NCI-H774 (cell line): ENCODE results near the gene HBM.
"Not testable (repeated sequence)": the region's sequence is repeated elsewhere in the genome, so short reads cannot be mapped to it uniquely, and the experiment has no call there.

ENCODE experiments used
- DNase-seq: peaks from one replicate; lab custom pipeline; 2025; lab: John Stamatoyannopoulos, UW

Gene HBM

GRCh38 chr16:165539-166374, at the start of gene HBM:
HBM (plus strand) TSS chr16:165978; CDS start chr16:165998, 20 bp downstream.
- DNase-seq, result no peak

GRCh38 chr16:116015-116414, 49.8 kb upstream of the HBM start:
- no peak for DNase-seq

- DNase-seq, result peak; percentile 3
Observed at GRCh38 chr16:117379-118365, 48.1 kb upstream of the HBM start.

DNA sequence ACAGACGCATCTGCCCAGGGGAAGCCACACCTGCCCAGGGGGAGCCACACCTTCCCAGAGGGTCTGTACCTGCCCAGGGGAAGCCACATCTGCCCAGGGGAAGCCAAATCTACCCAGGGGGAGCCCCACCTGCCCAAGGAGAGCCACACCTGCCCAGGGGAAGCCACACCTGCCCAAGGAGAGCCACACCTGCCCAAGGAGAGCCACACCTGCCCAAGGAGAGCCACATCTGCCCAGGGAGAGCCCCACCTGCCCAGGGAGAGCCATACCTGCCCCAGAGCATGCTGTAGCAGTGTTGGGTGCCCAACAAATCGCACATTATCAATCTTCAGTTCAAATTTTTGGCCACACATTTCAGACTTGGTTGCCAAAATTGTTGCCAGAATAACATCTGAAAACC, 46.9 kb upstream of the HBM start:
- no peak for DNase-seq

GRCh38 chr16:119295-119694, 46.5 kb upstream of the HBM start:
- no peak for DNase-seq

- DNase-seq, result no peak
Observed at GRCh38 chr16:119835-120491, 45.8 kb upstream of the HBM start.

DNA sequence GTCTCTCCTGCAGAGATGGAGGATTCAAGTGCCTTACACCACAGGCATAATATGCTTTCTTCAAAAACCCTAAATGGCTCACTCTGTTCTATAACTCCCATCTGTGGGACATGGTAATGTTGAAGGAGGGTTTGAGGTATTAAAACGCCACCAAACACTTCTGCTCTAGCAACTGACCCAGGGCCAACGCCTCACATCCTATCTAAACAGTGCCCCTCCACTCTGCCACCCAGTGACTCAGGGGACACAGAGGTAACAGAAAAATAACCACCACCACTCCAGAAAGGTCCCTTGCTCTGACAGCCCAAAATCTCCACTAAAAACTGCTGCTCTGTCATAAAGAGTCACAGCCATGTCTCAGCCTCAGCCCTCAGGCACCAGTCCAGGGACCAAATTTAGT, 45.0 kb upstream of the HBM start:
- DNase-seq, result no peak

GRCh38 chr16:122361-122760, 43.4 kb upstream of the HBM start:
- no peak for DNase-seq

DNA sequence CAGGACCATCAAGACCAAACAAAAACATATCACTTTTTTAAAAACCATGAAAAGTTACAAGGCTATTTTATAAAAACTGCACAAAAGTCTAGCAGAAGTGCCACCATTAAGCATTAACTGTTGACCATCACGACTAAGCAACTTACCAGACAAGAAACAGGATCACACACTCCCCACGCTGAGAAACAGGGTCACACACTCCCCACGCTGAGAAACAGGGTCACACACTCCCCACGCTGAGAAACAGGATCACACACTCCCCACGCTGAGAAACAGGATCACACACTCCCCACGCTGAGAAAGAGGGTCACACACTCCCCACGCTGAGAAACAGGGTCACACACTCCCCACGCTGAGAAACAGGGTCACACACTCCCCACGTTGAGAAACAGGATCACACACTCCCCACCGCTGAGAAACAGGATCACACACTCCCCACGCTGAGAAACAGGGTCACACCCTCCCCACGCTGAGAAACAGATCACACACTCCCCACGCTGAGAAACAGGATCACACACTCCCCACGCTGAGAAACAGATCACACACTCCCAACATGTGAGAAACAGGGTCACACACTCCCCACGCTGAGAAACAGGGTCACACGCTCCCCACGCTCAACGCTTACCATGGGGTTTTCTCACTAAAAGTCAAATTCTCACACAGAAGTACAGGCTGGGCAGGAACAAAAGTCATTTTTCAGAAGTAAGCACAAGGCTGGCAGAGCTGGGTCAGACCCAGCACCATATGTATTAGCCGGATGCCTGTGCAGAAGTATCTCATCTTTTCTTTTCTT, 42.0 kb upstream of the HBM start:
- DNase-seq, result not testable (repeated sequence)

DNA sequence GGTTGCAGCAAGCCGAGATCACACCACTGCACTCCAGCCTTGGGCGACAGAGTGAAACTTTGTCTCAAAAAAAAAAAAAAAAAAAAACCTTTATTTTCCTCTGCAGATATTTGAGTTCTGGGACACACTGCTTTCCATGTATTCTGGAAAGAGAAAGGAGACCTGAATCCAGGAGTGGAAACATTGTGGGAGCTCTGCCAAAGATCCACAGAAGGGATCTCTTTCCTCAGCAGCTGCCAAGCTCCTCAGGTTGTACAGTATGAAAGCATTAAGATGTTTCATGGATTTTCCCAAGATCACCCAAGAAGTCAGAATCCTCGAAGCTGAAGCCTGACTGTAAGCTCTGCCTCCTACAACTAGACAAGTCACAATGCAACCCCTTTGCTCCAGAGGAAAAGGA, 40.8 kb upstream of the HBM start:
- DNase-seq, result no peak

DNA sequence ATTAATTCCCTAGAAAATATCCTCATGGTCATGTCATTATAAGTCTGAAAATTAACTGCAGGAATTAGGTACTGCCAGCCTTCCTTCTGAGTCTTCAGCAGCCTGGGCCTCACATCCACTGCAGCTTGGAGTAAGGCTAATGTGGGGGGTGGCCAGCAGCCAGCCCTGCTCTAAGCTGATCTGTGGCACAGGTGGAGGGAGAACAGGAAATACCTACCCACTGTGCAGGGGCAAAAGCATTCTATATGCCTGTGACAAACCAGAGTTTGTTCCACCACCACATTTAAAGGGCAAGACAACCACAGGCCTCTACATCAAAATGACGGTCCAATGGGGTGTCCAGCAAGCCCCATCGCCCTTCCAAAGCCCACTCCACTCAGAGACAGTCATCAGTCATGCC, 36.7 kb upstream of the HBM start:
- no peak for DNase-seq

DNA sequence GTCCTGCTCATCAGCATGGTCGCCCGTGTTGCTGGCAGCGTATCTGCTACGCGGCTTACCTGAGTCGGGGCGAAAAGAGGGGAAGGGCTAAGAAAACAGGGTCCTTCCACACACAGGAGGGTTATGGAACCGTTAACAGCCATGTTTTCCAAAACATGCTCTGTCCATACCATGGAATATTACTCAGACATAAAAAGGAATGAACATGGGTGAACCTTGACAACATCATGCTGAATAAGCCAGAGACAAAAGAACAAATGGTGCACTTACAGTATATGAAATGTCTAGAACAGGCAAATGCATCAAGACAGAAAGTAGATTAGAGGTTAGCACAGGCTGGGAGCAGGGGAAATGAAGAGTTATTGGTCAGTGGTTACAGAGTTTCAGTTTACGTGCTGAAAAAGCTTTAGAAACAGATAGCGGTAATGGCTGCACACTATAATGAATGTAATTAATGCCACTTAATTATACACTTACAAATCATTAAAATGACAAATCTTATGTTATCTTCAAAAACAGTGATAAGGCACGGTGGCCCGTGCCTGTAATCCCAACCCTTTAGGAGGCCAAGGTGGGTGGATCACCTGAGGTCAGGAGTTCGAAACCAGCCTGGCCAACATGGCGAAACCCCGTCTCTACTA, 35.1 kb upstream of the HBM start:
- DNase-seq, result no peak

DNA sequence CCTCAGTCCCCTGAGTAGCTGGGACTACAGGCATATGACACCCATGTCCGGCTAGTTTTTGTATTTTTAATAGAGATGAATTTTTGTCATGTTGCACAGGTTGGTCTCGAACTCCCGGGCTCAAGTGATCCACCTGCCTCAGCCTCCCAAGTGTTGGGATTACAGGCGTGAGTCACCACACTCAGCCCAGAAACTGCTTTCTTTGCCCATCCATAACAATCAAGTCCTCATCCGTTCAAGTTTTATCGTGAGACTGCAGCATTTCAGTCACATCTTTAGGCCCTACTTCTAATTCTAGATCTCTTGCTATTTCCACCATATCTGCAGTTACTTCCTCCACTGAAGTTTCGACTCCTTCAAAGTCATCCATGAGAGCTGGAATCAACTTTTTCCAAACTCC, 33.7 kb upstream of the HBM start:
- no peak for DNase-seq

- no peak for DNase-seq
Observed at GRCh38 chr16:133716-134115, 32.1 kb upstream of the HBM start.

- no peak for DNase-seq
Observed at GRCh38 chr16:138049-138417, 27.7 kb upstream of the HBM start.

DNA sequence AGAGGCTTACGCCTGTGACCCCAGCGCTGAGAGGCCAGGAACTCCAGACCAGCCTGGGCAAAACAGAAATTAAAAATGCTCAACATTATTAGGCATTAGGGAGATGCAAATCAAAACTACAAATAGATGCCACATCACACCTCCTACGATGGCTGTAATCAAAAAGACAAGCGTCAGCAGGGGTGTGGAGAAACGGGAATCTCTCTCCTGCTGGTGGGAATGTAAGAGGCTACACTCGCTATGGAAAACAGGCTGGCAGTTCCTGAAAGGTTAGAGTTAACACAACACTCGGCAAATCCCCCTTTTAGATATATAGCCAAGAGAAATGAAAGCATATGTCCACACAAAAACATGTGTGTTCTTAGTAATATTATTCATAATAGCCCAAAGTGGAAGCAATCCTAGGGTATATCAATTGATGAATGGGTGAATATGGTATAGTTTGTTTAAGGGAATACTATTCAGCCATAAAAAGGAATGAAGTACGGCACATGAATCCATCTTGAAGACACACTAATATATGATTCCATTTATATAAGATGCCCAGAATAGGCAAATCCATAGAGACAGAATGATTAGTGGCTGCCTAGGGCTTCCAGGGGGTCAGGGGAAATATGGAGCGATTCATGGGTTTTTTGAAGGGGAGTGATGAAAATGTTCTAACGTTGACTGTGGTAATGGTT, 25.5 kb upstream of the HBM start:
- DNase-seq, result no peak

GRCh38 chr16:142405-142967, 23.3 kb upstream of the HBM start:
- DNase-seq, result no peak

DNA sequence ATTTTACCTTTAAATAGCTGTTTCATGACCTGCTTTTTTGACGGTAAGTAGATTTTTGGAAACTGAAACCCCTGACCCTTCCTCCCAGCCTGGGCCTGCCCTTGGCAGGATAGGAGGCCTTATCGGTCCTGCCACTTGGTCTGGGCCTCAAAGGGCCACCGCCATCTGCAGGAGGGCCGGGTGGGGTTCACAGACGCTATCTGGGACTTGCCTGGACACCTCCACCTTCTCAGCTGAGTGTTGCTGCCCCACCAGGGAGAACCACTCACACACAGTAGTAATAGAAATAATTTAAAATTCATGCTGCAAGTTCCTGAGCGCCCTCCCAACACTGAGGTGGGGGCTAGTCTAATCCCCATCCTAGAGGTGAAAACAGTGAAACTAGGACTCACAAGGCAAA, 22.7 kb upstream of the HBM start:
- no peak for DNase-seq

GRCh38 chr16:143456-143855, 22.3 kb upstream of the HBM start:
- no peak for DNase-seq

DNA sequence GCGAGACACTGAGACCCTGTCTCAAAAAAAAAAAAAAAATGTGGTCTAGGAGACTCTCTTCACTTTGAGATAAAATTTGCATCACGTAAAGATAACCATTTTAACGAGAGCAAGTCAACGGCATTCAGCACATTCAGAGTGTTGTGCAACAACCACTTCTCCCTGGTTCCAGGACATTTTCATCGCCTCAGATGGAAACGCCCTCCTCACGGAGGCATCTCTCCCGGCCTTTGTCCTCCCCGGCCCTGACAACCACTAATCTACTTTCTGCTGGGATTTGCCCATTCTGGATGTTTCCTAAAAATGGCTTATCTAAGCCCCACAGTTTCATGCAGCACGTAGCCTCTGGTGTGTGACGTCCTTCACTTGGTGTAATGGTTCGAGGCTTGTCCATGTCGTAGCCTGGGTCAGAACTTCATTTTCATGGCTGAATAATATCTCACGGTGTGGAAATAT, 21.0 kb upstream of the HBM start:
- no peak for DNase-seq
